Lung (tissue), 12 donors: ENCODE measurements around the gene CDK5RAP2. TPM values are rescaled to one million over a fixed set of nuclear protein-coding genes. Genes with fewer than 3 reads are reported as not detected.
"Not testable (repeated sequence)": the region's sequence is repeated elsewhere in the genome, so short reads cannot be mapped to it uniquely, and the experiment has no call there.

Experiments used
- ATAC-seq: fragments of 200-7000 bp; cut with Tn5 transposase; one replicate; pipeline ENCODE4 v1.9.1; 2020; ENCODE audit warnings: moderate number of reproducible peaks; ENCODE audit not compliant: insufficient read depth, low FRiP score
- DNase-seq, 3 donors: peaks; one replicate each; pipeline ENCODE4 v3.0.0-alpha.2; 2013 to 2017
- H3K27ac ChIP-seq, 2 donors: one replicate each; pipeline ENCODE4 v1.5.1; 2013; ENCODE audit warnings: mild to moderate bottlenecking in 2 of 2, moderate library complexity in 2 of 2, control low read depth in 1 of 2, inconsistent platforms in 1 of 2, low read depth in 1 of 2, low read length in 1 of 2
- H3K27me3 ChIP-seq, 3 donors: one replicate each; pipeline ENCODE4 v1.5.1; 2013; ENCODE audit warnings: low read length in 2 of 3; ENCODE audit not compliant: control insufficient read depth in 3 of 3, insufficient read depth in 3 of 3
- H3K36me3 ChIP-seq, 4 donors: one replicate each; pipeline ENCODE4 v1.5.1; 2013; ENCODE audit warnings: low read length in 4 of 4, mild to moderate bottlenecking in 1 of 4, moderate library complexity in 1 of 4; ENCODE audit not compliant: control insufficient read depth in 4 of 4, insufficient read depth in 4 of 4
- H3K4me1 ChIP-seq, 5 donors: one replicate each; pipeline ENCODE4 v1.5.1; 2013; ENCODE audit warnings: low read length in 5 of 5, mild to moderate bottlenecking in 2 of 5, moderate library complexity in 1 of 5; ENCODE audit not compliant: control insufficient read depth in 5 of 5, insufficient read depth in 5 of 5
- H3K4me3 ChIP-seq: one replicate; pipeline ENCODE4 v1.5.1; 2013; ENCODE audit warnings: mild to moderate bottlenecking, control low read depth, moderate library complexity
- H3K9ac ChIP-seq, 2 donors: one replicate each; pipeline ENCODE4 v1.5.1; 2013; ENCODE audit warnings: low read length in 2 of 2, control low read depth in 1 of 2; ENCODE audit not compliant: insufficient read depth in 1 of 2
- H3K9me3 ChIP-seq, 4 donors: one replicate each; pipeline ENCODE4 v1.5.1; 2013; ENCODE audit warnings: low read length in 3 of 4, mild to moderate bottlenecking in 1 of 4, moderate library complexity in 1 of 4; ENCODE audit not compliant: control insufficient read depth in 4 of 4, insufficient read depth in 3 of 4
- CTCF ChIP-seq: IDR thresholded peaks from 2 replicates; pipeline ENCODE4 v1.5.1; 2012; ENCODE audit warnings: mild to moderate bottlenecking; ENCODE audit errors: control extremely low read depth, extremely low read depth
- WGBS, 2 donors: extraction: QIAGEN DNeasy Blood & Tissue Kit; methylation state at CpG; one replicate each; pipeline ENCODE4 v1.1.7; 2013; 5-methylcytosine and 5-hydroxymethylcytosine counted together
- polyA plus RNA-seq, 2 donors: library from polyadenylated mRNA; stranded (reverse); fragments of 200-250 nt; gene quantifications; one replicate each; pipeline ENCODE4 v1.2.1, GENCODE V29; 2013
- total RNA-seq, 2 donors: library from RNA; depleted of rRNA in 1 of 2; stranded (reverse); fragments of >200 nt in 1 of 2; gene quantifications; one replicate each; pipeline ENCODE4 v1.2.1, GENCODE V29; 2014 to 2021
- donor health status: control.
- donor health status: control.
- donor health status: Bipolar disorder and iron deficiency.
- donor health status: healthy.
- donor health status: DM: yes; HTN: yes; CAD: no.

The CDK5RAP2 gene
- total and polyA plus RNA-seq, 4 donors, result 25.6 to 65.7 (median 35.9) TPM

- DNase-seq, result no peak
- Histone ChIP-seq H3K36me3 (peaks cover 19 to 38% (median 27%) of the 10 kb centered on the region in 4 donors), H3K27ac (no peak overlapping the region), H3K4me3 (no peak overlapping the region), H3K4me1 (peaks cover 0 to 2% (median 0%) of the 10 kb centered on the region in 5 donors), H3K27me3 (no peaks in the 10 kb centered on the region), H3K9me3 (no peaks in the 10 kb centered on the region), H3K9ac (no peak overlapping the region)
- no peak for TF ChIP-seq CTCF
- ATAC-seq, result no peak
Measured at GRCh38 chr9:120522032-120522431, 57.9 kb downstream of the CDK5RAP2 start.

- TF ChIP-seq CTCF, result no peak
- no peak for ATAC-seq
- Histone ChIP-seq H3K27ac (no peak overlapping the region), H3K9me3 (no peaks in the 10 kb centered on the region), H3K9ac (no peak overlapping the region), H3K4me3 (no peak overlapping the region), H3K36me3 (peaks cover 17 to 37% (median 28%) of the 10 kb centered on the region in 4 donors), H3K4me1 (peaks cover 0 to 2% (median 0%) of the 10 kb centered on the region in 5 donors), H3K27me3 (no peaks in the 10 kb centered on the region)
- 94 to 100% methylated on average over 2 of the region's 2 CpGs for WGBS, 2 donors
- no peak for DNase-seq
Measured at GRCh38 chr9:120521101-120521500, 58.9 kb downstream of the CDK5RAP2 start.

- H3K9ac ChIP-seq, H3K4me1 ChIP-seq: not testable (repeated sequence)
- WGBS, 2 donors, result 94 to 97% methylated on average over 4 of the region's 4 CpGs
Measured at GRCh38 chr9:120515996-120516395, 64.0 kb downstream of the CDK5RAP2 start.

GRCh38 chr9:120515481-120515880 lies 64.5 kb downstream of the CDK5RAP2 start:
- peaks cover 14 to 28% (median 20%) of the 10 kb centered on the region in 4 donors for H3K36me3 ChIP-seq

More at GRCh38 chr9:120515996-120516395, 64.0 kb downstream of the CDK5RAP2 start:
- not testable (repeated sequence) for H3K27ac ChIP-seq, H3K4me3 ChIP-seq, H3K9me3 ChIP-seq, ATAC-seq, DNase-seq, H3K27me3 ChIP-seq
- peaks cover 14 to 25% (median 18%) of the 10 kb centered on the region in 4 donors for H3K36me3 ChIP-seq

More at GRCh38 chr9:120515481-120515880, 64.5 kb downstream of the CDK5RAP2 start:
- ATAC-seq, H3K9ac ChIP-seq, H3K27me3 ChIP-seq, H3K27ac ChIP-seq, DNase-seq, H3K9me3 ChIP-seq, H3K4me3 ChIP-seq, H3K4me1 ChIP-seq: not testable (repeated sequence)
- WGBS, 2 donors, result 97 to 98% methylated on average over 3 of the region's 3 CpGs
